D341Med (cell line): ENCODE data around the gene TRABD2B.

Experiments
- DNase-seq: peaks from one replicate; pipeline ENCODE4 v3.0.0; 2012; ENCODE audit warnings: low spot score

Gene TRABD2B

DNA sequence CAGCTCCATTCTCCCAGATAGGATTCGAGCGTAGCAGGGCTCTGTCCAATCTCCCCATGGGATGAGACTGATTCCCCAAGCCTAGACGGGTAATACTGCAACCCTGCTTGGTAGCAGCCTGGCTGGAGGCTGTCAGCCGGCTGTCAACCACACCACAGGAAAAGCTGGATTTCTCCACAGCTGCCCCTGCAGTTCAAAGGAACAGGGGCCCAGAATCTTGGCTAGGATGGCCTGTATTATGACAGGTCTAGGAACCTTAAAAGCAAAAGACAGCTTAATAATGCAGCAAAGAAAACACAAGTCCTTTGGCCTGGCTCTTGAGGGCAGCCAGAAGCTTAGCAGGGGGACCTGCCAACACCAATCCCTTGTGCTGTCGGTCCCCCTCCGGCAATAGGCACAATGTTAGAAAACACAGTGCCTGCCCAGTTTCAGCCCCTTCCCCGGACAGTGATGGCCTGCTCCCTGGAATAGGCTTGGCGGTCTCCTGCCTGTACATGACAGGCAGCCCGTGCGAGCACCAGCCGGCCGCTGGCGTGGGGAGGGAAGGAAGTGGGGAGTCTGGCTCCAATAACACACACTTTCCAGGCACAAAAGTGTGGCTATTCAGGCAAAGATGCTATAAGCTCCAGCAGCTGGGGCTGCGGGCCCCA is 90.5 kb downstream of the TRABD2B start:
- no peak for DNase-seq

DNA sequence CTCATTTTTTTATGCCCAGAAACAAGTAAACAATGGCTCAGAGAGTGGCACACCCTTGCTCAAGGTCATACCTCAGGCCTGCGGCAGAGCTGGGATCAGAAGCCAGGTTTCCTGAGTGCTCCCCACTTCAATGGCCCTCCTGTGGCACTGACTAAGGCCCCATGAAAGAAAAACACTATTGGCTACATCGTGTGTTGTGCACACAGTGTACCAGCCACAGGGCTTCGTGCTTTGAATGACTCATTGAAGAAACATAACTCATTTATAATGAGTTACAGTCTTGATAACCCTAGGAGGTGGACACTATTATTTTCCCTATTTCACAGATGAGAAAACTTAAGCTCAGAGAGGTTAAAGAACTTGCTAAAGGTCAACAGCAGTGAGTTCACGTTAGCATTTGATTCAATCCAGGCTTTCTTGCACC is 91.2 kb downstream of the TRABD2B start:
- DNase-seq: no peak

DNA sequence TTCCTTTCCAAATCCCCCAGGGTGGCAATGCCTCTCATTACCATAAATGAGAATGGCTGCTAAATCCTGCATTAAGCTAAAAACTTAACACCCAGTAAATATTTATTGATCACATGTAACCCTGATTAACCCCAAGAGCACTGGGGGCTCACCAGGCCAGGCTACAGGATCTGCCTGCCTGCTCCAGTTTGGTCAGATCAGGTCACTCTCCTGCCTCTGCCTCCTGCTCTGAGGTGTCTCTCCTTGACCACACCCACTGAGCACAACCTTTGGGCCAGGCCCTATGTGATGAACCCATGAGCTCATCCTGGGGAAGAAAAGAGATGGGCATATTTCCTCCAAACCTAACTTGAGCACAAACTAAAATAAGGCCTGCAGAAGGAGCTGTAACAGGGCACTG is 93.5 kb downstream of the TRABD2B start:
- DNase-seq: no peak

- no peak for DNase-seq
These were observed 96.1 kb downstream of the TRABD2B start for GRCh38 chr1:47901001-47901575.

GRCh38 chr1:47898133-47898845 is 98.9 kb downstream of the TRABD2B start:
- DNase-seq: no peak

DNA sequence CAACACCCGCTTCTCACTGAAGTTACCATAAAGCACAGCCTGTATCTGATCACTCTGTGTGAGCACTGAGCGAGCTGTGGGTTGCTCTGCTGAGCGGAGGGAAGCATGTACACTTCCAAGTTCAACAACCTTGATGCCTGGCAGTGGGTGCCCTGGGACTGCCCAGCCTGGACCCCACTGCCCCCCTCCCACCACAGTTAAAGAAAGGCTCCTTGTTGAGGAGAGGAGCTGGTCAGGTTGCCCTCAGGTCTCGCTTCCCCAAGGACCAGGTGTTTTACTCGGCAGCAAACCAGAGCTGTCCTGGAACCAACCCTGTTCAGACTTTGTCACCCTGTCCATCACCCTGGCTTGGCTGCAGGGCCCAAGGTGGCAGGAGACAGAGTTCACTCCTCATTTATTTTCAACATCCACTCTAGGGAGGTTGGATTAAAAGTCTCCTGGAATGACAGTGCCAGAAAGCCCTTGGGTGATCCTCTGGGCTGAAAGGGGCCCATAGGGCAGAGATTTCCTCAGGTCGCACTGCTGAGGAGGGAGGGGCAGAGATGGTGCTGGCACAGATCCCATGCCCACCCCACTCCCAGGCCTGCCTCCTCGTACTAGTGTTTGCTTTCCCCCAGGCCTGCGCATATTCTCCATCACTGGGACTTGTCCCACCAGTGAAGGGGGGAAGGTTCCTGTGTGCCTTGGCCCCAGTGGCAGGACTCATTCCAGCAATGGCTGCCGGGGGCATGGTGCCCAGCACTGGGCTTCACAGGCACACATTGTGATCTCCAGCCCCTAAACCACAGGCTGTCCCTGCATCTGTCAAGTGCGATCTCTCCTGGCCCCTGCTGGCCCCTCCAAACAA is 101.7 kb downstream of the TRABD2B start:
- no peak for DNase-seq

DNA sequence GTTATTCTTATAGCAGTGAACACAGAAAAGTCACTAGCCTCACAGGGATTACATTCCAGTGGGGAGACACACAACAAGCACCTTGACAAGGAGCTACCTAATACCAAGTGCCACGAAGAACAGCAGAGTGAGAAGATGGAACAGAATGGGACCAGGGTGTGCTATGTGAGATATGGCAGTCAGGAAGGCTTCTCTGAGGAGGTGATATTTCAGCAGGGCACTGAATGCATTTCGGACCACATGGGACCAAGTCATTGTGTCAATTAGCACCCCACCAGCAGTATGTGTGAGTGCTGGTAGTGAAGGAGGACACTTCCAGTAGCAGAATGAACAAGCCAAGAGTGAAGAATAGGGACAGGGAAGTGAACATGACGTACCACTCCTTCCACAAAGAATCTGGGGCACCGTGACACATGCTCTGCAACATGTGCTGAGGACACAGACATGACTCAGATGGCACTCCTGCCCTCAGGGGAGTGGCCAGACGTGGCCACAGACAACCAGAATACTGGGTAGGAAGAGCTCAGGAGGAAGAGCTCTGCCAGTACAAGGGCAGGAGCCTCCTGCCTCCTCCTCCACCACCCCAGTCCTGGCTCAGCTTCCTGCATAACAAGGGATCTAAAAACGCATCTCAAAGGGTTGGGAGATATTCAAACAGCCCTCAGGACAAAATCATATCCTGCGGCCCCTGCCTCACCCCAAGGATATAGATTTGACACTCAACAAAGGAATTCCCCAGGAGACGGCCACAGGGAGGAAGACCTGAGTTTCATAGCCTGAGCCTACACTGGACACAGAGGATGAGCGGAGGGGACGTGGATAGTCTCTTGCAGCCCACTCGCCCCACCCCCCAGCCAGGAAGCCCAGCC is 102.5 kb downstream of the TRABD2B start:
- no peak for DNase-seq

GRCh38 chr1:47893412-47893811 is 103.8 kb downstream of the TRABD2B start:
- no peak for DNase-seq

GRCh38 chr1:47890779-47891178 is 106.4 kb downstream of the TRABD2B start:
- no peak for DNase-seq

- DNase-seq: no peak
These were observed 108.9 kb downstream of the TRABD2B start for GRCh38 chr1:47888294-47888629.

GRCh38 chr1:47887475-47888293 is 109.5 kb downstream of the TRABD2B start:
- DNase-seq: no peak

GRCh38 chr1:47887060-47887459 is 110.1 kb downstream of the TRABD2B start:
- no peak for DNase-seq

GRCh38 chr1:47886141-47886540 is 111.0 kb downstream of the TRABD2B start:
- DNase-seq: no peak

GRCh38 chr1:47885062-47885830 is 111.9 kb downstream of the TRABD2B start:
- no peak for DNase-seq

- DNase-seq: no peak
These were observed 113.2 kb downstream of the TRABD2B start for GRCh38 chr1:47883963-47884362.

- DNase-seq: no peak
These were observed 115.4 kb downstream of the TRABD2B start for GRCh38 chr1:47881505-47882442.

GRCh38 chr1:47876587-47876963 is 120.6 kb downstream of the TRABD2B start:
- no peak for DNase-seq

DNA sequence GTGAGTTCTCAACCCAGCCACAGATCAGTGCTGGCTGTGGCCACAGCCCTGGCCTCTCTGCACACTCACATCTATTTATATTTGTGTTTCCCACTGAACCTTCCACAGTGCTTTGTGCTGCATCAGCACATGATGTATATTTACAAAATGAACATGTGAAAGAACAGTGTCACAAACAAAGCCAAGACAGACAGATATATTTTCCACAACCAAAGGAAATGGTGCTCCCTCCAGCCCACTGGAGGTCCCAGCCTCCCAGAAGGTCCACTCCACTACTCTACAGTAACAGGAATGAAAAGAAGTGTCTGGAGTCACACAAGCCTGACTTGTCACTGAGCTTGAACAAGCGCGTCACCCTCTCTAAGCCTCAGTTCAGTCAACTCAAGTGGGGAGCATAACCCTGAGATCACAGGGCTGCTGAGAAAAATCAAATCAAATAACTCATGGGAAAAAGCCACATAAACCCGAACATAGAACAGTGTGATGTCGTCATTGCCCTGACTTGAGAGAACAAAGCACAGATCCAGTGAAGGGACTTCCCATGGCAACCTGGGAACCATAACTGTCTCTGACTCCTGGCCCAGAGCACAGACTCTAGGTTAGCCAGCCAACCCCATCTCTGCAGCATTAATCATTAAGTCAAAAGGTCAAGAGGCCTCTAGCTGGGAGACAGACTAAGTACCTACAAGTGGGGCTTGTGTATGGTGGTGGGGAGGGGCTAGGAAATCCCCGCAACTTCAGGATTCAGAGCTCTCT is 121.2 kb downstream of the TRABD2B start:
- DNase-seq: no peak
